ENCODE results near the gene GPC6.

The GPC6 gene

GRCh38 chr13:94322925-94323763 lies 1096.5 kb downstream of the GPC6 start:
- TF ChIP-seq CTCF (IDR thresholded peaks at IDR 0.05; ENCODE audit: low read length, missing control alignments) = no peak
- DNase-seq (ENCODE audit: low read depth) = no peak
- H3K4me3 ChIP-seq (replicated peaks; ENCODE audit: low read depth, low read length) = no peak overlapping the region

GRCh38 chr13:94323764-94324758 lies 1097.5 kb downstream of the GPC6 start:
- no peak for TF ChIP-seq CTCF (IDR thresholded peaks at IDR 0.05; ENCODE audit: low read length, missing control alignments)
- no peak overlapping the region for H3K4me3 ChIP-seq (replicated peaks; ENCODE audit: low read depth, low read length)
- DNase-seq (ENCODE audit: low read depth) = no peak

GRCh38 chr13:94324767-94325540 lies 1098.3 kb downstream of the GPC6 start:
- H3K4me3 ChIP-seq (replicated peaks; ENCODE audit: low read depth, low read length) = no peak overlapping the region
- no peak for DNase-seq (ENCODE audit: low read depth)
- no peak for TF ChIP-seq CTCF (IDR thresholded peaks at IDR 0.05; ENCODE audit: low read length, missing control alignments)

GRCh38 chr13:94325650-94326049 lies 1099.0 kb downstream of the GPC6 start:
- no peak for TF ChIP-seq CTCF (IDR thresholded peaks at IDR 0.05; ENCODE audit: low read length, missing control alignments)
- no peak overlapping the region for H3K4me3 ChIP-seq (replicated peaks; ENCODE audit: low read depth, low read length)
- no peak for DNase-seq (ENCODE audit: low read depth)

GRCh38 chr13:94327318-94327717 lies 1100.7 kb downstream of the GPC6 start:
- H3K4me3 ChIP-seq (replicated peaks; ENCODE audit: low read depth, low read length) = no peak overlapping the region

More at GRCh38 chr13:94327318-94327717, 1100.7 kb downstream of the GPC6 start:
- no peak for DNase-seq (ENCODE audit: low read depth)
- TF ChIP-seq CTCF (IDR thresholded peaks at IDR 0.05; ENCODE audit: low read length, missing control alignments) = no peak
